C4-2B (cell line): ENCODE data around the gene MAPK8IP2.

Experiments used
- H3K27ac ChIP-seq: fragments of 450-650 bp; 2 replicates; pipeline ENCODE4 v1.5.1; 2017
- CTCF ChIP-seq: fragments of 450-650 bp; conservative IDR thresholded peaks from 2 replicates; pipeline ENCODE4 v1.5.1; 2017; ENCODE audit warnings: mild to moderate bottlenecking
- ZFX ChIP-seq: fragments of 450-650 bp; IDR thresholded peaks from 2 replicates; pipeline ENCODE4 v1.6.1; 2017

MAPK8IP2 gene

DNA sequence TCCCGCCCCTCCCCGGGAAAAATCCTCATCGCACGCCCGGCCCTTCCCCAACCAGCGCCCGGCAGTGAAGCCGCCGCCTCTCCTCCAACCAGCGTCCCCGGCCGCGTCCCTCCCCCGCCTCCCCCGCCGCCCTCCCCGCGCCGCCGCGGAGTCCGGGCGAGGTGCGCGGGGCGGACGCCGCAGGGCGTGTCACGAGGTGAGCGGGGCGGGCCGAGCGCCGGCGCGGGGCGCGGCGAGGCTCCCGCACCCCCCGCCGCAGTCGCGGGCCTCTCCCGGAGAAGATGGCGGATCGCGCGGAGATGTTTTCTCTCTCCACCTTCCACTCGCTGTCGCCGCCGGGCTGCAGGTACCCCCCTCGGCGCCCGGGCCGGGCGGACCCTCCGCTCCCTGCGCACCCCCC, at the start of gene MAPK8IP2:
MAPK8IP2 (plus strand) TSS at position 256 of the 400 bp plus-strand sequence; CDS start at position 282, 26 bp downstream.
- peak within 1 kb of the TSS; percentile 64 for H3K27ac ChIP-seq
- TF ChIP-seq CTCF (no peak), ZFX (no peak)

DNA sequence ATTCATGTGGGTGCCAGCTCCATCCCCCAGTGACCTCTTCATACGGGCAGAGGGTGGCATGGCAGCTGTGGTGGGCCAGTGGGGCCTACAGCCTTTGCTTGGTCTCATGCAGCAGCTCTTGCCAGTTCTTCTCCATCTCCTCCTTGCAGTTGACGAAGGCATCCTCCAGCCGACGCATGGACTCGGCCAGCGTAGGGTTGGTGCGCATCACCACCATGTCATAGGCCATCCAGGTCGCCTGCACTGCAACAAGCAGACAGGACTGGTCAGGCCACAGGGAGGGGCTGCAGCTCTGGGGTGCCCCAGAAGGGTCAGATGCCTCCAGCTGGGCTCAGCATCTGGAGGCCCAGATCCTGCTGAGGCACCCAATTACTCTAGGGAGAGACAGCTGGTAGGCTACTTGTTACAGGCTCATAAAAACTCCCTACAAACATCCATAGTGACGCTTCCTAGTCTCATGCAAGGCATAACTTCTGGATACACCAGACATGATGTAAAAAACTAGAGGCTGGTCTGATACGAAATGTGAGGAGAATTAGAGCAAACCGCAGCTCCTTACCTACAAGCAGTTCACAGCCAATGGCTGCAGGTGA, 49.3 kb upstream of the MAPK8IP2 start:
- TF ChIP-seq ZFX (no peak), CTCF (no peak)
- H3K27ac ChIP-seq, result no peak overlapping the region

DNA sequence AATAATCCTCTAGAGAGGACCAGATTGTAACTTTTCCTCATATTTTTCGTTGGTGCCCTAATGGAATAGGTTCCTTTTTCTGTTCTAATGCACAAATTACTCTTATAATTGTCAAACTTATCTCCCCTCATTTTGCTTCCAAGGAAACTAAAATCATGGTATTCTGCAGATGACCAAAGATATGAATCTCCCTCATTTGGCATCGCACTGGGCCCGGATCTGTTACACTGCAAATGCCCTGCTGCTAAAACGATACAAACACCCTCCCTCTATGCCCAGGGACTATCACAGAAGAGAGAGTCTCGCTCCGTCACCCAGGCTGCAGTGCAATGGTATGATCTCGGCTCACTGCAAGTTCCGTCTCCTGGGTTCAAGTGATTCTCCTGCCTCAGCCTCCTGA, 47.3 kb upstream of the MAPK8IP2 start:
- no peak overlapping the region for H3K27ac ChIP-seq
- TF ChIP-seq ZFX, result no peak
- TF ChIP-seq CTCF, result no peak

DNA sequence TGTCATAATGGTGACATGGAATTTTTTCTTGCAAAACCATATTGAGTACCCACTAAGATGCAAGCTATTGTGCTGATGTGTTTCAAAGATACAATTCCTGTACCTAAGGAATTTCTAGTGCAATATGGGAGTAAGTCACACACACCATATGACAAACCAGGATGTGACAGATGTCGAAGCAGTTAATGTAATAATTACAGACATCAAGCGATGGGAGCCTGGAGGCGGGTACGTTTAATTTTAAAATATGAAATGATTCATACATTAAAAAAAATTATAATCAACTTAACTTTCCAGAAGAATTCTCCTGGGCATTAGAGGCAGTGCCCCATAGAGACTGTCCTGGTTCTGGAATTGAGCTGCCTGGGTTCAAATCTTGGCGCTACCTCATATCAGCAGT, 43.9 kb upstream of the MAPK8IP2 start:
- TF ChIP-seq ZFX (no peak), CTCF (no peak)
- no peak overlapping the region for H3K27ac ChIP-seq

DNA sequence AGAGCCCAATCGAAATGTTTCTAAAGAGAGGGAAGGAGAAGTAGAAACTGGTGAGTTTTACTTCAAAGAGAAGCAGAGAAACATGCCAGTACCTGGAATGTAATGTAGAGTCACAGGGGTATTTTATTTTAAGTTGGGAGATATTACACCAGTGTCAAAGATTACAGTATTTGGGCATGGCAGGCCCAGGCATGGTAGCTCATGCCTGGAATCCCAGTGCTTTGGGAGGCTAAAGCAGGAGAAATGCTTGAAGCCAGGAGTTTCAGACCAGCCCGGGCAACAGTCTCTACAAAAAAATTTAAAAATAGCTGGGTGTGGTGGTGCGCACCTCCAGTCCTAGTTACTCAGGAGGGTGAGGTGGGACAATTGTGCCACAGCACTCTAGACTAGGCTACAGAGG, 40.6 kb upstream of the MAPK8IP2 start:
- TF ChIP-seq CTCF (no peak), ZFX (no peak)

GRCh38 chr22:50561401-50562358, 38.9 kb upstream of the MAPK8IP2 start:
- TF ChIP-seq ZFX (no peak), CTCF (no peak)
- H3K27ac ChIP-seq, result no peak overlapping the region

More for the DNA sequence above, 40.6 kb upstream of the MAPK8IP2 start:
- no peak overlapping the region for H3K27ac ChIP-seq
